Immature natural killer cell (primary cell): Measurements from ENCODE around the gene MMP2. TPM values are rescaled to one million over a fixed set of nuclear protein-coding genes. Genes with fewer than 3 reads are reported as not detected.

ENCODE experiments used
- DNase-seq, 3 donors: peaks; one replicate each; pipeline ENCODE4 v3.0.0; 2022; ENCODE audit warnings: mixed read lengths in 1 of 3
- H3K27ac Mint-ChIP-seq, 6 donors: one replicate each; pipeline ENCODE4 v1.8.0; 2020; ENCODE audit warnings: mixed read lengths in 6 of 6, mild to moderate bottlenecking in 5 of 6, inconsistent platforms in 4 of 6, moderate library complexity in 3 of 6
- H3K27me3 Mint-ChIP-seq, 3 donors: one replicate each; pipeline ENCODE4 v1.8.0; 2020 to 2021; ENCODE audit warnings: low read depth in 3 of 3, mild to moderate bottlenecking in 3 of 3, mixed read lengths in 3 of 3, moderate library complexity in 3 of 3, inconsistent platforms in 1 of 3
- H3K36me3 Mint-ChIP-seq, 3 donors: one replicate each; pipeline ENCODE4 v1.8.0; 2020; ENCODE audit warnings: mixed read lengths in 3 of 3, inconsistent platforms in 2 of 3, mild to moderate bottlenecking in 2 of 3
- H3K4me1 Mint-ChIP-seq, 2 donors: one replicate each; pipeline ENCODE4 v1.8.0; 2020; ENCODE audit warnings: inconsistent platforms in 2 of 2, mild to moderate bottlenecking in 2 of 2, mixed read lengths in 2 of 2, moderate library complexity in 1 of 2
- H3K4me3 Mint-ChIP-seq, 5 donors: one replicate each; pipeline ENCODE4 v1.8.0; 2020; ENCODE audit warnings: mild to moderate bottlenecking in 5 of 5, mixed read lengths in 5 of 5, inconsistent platforms in 3 of 5, moderate library complexity in 3 of 5
- H3K9me3 Mint-ChIP-seq, 6 donors: one replicate each; pipeline ENCODE4 v1.8.0; 2020; ENCODE audit warnings: mild to moderate bottlenecking in 6 of 6, mixed read lengths in 6 of 6, inconsistent platforms in 4 of 6, moderate library complexity in 3 of 6
- polyA plus RNA-seq, 3 donors: library from polyadenylated mRNA; unstranded; fragments of 300-500 nt; fragmentation: Illumina TruSeq; gene quantifications; one replicate each; pipeline ENCODE4 v1.2.3, GENCODE V29; 2021

MMP2 gene
- polyA plus RNA-seq, 3 donors from 2014 or later = not detected

DNA sequence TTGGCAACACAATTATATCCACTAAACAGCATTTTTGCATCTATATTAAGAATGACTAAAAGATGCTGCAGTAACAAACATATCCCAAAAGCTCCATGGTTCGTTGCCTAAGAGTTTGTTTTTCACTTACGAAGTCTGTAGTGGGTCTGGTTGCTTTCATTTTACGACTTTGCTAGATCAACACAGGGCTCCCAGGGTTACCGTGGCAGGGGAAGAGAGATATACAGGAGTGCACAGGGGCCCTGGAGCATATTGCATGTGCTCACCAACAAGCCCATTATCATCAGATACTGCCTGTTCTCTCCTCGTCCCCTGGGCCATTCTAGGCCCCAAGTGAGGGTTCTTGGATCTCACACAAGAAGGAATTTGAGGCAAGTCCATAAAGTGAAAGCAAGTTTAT is 3.1 kb upstream of the MMP2 start:
- Mint-ChIP-seq H3K27ac (no peak overlapping the region), H3K27me3 (peaks cover 4 to 20% (median 5%) of the 10 kb centered on the region in 3 donors), H3K36me3 (no peaks in the 10 kb centered on the region), H3K9me3 (no peaks in the 10 kb centered on the region), H3K4me3 (no peak overlapping the region), H3K4me1 (no peaks in the 10 kb centered on the region)
- no peak for DNase-seq

DNA sequence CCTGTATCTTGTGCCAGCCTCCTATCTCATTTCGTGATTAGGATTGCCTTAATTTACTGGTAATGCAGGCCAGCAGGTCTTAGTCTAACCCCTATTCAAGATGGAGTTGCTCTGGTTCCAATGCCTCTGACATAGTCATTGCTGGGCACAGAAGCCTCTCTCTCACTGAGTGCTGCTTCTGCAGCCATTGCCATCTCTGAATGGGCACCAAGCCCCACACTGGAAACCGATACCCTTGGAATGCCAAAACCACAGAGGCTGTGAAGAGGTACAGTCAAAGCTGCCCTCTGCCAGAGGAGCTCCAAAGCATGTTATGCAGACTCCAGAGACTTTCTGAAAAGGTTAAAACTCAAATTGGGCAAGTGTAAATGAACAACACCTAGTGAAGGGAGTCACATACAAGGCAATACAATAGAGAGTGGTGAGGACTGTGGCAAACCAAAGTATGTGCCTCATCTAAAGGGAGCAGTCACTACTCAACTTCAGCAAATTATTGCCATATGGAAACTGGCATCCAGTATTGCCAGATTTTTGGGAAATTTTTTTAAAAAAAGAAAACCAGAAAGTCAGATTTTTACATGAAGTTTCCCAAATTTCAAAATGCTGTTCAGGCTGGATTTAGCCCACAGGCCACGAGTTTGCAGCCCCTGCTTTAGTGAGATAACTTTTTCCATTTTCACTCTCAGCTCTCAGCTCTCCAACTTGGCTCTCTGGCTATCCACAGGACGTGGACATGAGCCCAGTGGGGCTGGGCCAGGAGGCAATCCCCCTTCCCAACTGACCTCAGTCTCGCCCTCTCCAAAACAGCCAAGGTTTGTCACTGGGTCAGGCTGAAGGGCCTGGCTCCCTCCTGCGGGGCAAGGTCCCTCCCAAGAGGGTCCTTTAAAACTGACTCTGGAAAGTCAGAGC is 2.1 kb upstream of the MMP2 start:
- Mint-ChIP-seq H3K27ac (no peak overlapping the region), H3K4me3 (no peak overlapping the region), H3K27me3 (peaks cover 3 to 17% (median 5%) of the 10 kb centered on the region in 3 donors)

DNA sequence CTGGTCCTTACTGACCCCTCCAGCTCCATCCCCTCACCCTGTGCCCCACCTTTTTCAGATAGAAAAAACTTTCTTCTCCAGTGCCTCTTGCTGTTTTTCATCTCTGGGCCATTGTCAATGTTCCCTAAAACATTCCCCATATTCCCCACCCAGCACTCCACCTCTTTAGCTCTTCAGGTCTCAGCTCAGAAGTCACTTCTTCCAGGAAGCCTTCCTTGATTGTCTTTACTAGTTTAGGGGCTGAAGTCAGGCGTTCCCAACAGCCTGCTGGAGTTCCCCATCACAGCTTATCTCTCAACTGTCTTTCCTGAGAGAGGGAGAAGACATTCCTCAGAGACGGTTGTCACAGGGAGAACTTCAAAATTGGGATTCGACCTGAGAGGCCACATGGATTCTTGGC is 1.3 kb upstream of the MMP2 start:
- no peak overlapping the region for H3K4me3 Mint-ChIP-seq
- no peaks in the 10 kb centered on the region for H3K36me3 Mint-ChIP-seq
- no peaks in the 10 kb centered on the region for H3K9me3 Mint-ChIP-seq
- H3K4me1 Mint-ChIP-seq = no peaks in the 10 kb centered on the region
- no peak overlapping the region for H3K27ac Mint-ChIP-seq
- DNase-seq = no peak
- H3K27me3 Mint-ChIP-seq = peaks cover 3 to 17% (median 5%) of the 10 kb centered on the region in 3 donors

More for the DNA sequence above, 2.1 kb upstream of the MMP2 start:
- no peaks in the 10 kb centered on the region for H3K4me1 Mint-ChIP-seq
- H3K36me3 Mint-ChIP-seq = no peaks in the 10 kb centered on the region
- no peaks in the 10 kb centered on the region for H3K9me3 Mint-ChIP-seq
- no peak for DNase-seq

DNA sequence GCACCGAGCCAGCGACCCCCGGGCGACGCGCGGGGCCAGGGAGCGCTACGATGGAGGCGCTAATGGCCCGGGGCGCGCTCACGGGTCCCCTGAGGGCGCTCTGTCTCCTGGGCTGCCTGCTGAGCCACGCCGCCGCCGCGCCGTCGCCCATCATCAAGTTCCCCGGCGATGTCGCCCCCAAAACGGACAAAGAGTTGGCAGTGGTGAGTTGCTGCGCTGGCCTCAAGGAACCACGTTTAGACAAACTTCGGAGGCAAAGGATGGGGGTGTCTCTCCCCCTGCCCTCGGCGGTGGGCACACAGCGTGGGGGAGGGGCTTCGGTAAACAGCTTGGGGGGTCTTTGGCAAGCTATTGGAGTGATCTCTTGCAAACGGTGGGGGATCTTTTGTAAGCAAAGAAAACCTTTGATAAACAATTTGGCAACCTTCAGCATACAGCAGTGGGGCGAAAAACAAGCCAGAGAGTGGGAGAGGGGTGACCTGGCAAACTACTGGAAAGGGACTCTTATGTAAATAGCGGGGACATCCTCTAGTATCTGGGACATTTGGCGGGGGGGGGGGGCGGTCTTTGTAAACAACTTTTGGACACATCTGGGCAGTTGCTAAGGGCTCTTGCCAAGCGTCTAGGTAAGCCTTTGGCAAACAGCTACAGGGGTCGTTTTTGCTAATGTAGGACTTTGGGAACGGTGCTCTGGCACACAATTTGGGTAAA is 587 bp downstream of the MMP2 start:
- no peaks in the 10 kb centered on the region for H3K9me3 Mint-ChIP-seq
- DNase-seq = no peak
- H3K27ac Mint-ChIP-seq = no peak overlapping the region
- H3K36me3 Mint-ChIP-seq = no peaks in the 10 kb centered on the region
- H3K27me3 Mint-ChIP-seq = peaks cover 5 to 13% (median 7%) of the 10 kb centered on the region in 3 donors
- no peak overlapping the region for H3K4me3 Mint-ChIP-seq
- H3K4me1 Mint-ChIP-seq = no peaks in the 10 kb centered on the region

DNA sequence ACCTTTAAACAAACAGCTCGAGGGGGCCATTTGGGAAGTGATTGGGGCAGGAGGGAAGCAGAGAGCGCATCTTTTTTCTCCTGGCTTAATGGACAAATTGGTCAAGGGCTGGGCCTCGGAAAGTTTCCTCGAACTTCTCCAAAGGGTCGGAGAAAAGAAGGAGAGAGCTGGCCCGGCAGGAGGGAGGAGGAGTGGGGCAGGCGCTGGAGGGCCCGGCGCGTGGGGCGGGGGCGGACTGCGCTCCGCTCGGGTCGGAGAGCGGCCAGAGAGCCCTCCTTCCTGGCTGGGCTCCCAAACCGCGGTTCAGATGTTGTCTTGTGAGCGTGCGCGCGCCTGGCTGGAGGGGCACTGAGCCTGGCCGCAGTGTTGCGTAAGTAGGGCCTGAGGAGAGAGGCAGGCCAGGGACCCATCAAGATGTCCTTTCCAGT is 1.2 kb downstream of the MMP2 start:
- Mint-ChIP-seq H3K4me3 (no peak overlapping the region), H3K36me3 (no peaks in the 10 kb centered on the region), H3K27me3 (peaks cover 7 to 13% (median 7%) of the 10 kb centered on the region in 3 donors), H3K4me1 (no peaks in the 10 kb centered on the region), H3K9me3 (no peaks in the 10 kb centered on the region), H3K27ac (no peak overlapping the region)
- no peak for DNase-seq

DNA sequence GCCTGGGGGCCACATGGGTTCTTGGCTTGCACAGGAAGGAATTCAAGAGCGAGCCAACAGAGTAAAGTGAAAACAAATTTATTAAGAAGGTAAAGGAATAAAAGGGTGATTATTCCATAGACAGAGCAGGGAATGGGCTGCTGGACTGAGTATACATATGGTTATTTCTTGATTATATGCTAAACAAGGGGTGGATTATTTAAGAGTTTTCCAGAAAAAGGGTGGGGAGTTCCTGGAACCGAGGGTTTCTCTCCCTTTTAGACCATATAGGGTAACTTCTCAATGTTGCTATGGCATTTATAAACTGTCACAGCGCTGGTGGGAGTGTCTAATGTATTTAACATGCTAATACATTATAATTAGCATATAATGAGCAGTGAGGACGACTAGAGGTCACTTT is 2.0 kb downstream of the MMP2 start:
- no peaks in the 10 kb centered on the region for H3K36me3 Mint-ChIP-seq
- DNase-seq = no peak
- H3K27ac Mint-ChIP-seq = no peak overlapping the region
- H3K4me1 Mint-ChIP-seq = no peaks in the 10 kb centered on the region
- H3K4me3 Mint-ChIP-seq = no peak overlapping the region
- H3K27me3 Mint-ChIP-seq = peaks cover 7 to 13% (median 7%) of the 10 kb centered on the region in 3 donors
- no peaks in the 10 kb centered on the region for H3K9me3 Mint-ChIP-seq

DNA sequence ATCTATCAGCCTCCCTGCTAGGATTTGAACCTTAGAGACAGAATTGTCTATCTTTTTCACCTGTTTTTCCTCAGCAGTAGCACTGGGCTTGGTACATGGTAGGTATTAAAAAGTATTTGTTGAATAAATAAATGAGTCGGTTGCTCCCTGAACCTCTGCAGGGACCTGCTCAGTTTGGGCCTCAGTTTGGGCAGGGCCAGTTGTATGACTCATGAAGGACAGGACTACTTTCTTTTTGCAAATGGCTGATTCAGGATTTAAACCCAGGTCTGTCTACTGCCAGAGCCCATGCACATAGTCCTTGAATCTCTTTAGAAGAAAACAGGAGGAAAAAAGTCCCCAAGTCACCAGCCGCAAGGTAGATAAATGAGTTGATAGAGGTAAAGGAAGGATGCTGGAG is 3.1 kb downstream of the MMP2 start:
- no peaks in the 10 kb centered on the region for H3K4me1 Mint-ChIP-seq
- no peaks in the 10 kb centered on the region for H3K9me3 Mint-ChIP-seq
- no peak for DNase-seq
- no peaks in the 10 kb centered on the region for H3K36me3 Mint-ChIP-seq
- no peak overlapping the region for H3K27ac Mint-ChIP-seq
- no peak overlapping the region for H3K4me3 Mint-ChIP-seq
- H3K27me3 Mint-ChIP-seq = peaks cover 7 to 13% (median 7%) of the 10 kb centered on the region in 3 donors

DNA sequence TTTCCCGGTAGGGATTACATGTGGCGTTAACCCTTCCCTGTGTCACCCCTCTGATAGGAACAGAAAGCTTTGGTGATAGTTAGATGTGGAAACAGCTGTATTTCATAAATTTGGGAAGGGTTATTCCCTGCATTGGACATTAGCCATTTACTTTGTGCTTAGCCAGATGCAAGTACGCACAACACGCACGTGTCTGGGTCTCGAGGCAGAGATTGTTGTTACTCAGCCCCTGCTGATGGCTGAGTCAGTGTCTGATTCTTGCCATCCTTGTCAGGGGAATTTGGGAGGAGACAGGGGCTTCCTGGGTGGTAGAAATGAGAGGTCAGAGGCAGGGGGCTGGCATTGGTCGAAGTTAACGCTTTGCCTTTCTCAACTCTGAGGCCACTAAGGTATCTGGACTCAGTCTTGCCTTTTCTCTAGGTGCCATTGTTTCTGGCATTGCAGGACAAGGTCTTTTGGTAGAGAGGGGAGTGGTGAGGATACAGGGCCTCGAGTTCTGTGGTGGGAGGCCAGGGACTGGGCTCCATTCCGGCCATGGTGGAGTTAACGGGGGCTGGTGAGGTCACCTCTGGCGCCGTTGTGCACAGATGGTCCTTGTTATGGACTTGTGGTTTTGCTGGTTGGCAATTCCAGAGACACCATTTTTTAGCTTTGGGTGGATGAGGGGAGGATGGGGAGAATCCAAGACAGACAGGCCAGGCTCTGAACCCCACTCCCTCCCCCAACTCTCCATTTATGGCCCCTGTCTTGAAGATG is 8.2 kb downstream of the MMP2 start:
- Mint-ChIP-seq H3K4me3 (no peak overlapping the region), H3K27ac (no peak overlapping the region), H3K9me3 (no peaks in the 10 kb centered on the region), H3K36me3 (no peaks in the 10 kb centered on the region), H3K4me1 (no peaks in the 10 kb centered on the region), H3K27me3 (peaks cover 1 to 4% (median 3%) of the 10 kb centered on the region in 3 donors)
- DNase-seq = no peak

DNA sequence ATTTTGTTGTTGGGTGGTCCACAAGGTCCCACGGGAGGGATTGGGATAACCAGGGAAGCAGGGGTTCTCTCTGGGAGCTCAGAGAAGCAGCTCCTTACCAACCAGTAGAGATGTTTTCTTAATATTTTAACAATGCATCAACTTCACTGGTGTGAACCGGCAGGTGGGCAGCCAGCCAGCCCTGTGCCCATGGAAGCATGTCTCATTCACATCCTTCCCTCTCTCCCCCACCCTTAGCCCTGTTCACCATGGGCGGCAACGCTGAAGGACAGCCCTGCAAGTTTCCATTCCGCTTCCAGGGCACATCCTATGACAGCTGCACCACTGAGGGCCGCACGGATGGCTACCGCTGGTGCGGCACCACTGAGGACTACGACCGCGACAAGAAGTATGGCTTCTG is 9.3 kb downstream of the MMP2 start:
- H3K9me3 Mint-ChIP-seq = no peaks in the 10 kb centered on the region
- DNase-seq = no peak
- H3K27ac Mint-ChIP-seq = no peak overlapping the region
- H3K4me1 Mint-ChIP-seq = no peaks in the 10 kb centered on the region
- no peak overlapping the region for H3K4me3 Mint-ChIP-seq
- H3K27me3 Mint-ChIP-seq = peaks cover 1 to 5% (median 4%) of the 10 kb centered on the region in 3 donors
- H3K36me3 Mint-ChIP-seq = no peaks in the 10 kb centered on the region

DNA sequence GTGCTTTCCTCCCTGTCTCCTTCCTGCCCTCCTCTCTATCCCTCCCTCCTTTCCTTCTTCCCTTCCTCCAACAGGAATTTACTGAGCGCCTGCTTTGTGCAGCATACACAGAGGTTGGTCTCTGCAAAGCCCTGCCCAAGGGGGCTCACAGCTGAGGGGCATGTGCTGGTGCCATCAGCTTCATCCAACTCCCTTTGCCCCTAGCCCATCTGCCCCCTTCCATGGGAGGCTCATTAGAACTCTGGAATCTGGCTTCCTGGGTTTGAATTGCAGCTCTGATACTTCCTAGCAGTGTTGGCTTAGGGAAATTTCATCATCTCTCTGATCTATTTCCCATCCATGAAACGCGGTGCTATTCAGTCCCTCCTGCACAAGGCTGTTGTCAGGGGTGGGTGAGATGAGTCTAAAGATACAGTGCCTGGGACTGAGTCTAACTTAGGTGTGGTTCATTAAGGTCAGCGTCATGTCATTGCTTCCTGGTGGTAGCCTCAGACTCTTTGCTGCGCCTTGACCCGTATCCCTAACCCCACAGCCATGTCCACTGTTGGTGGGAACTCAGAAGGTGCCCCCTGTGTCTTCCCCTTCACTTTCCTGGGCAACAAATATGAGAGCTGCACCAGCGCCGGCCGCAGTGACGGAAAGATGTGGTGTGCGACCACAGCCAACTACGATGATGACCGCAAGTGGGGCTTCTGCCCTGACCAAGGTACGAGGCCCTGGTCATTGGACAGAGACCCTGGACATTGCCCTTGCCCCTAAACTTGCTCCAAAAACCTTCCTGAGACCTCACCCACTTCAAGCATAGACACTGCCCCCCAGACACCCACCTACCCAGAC is 10.3 kb downstream of the MMP2 start:
- Mint-ChIP-seq H3K9me3 (no peaks in the 10 kb centered on the region), H3K27ac (no peak overlapping the region)
- DNase-seq = no peak

DNA sequence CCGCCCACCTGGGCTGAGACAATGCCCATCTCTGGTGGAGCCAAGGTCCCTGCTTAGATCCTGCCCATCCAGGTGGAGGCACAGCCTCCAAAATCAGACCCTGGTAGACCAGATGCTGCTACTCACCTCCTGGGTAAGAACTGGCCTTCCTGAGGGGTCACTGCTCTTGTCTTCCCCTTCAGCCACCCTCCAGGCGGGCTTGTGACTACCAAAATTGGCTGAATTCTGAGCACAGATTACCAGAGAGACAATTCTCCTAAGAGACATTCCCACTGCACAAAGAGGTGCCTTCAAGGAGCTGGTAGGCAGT is 10.9 kb downstream of the MMP2 start:
- H3K27ac Mint-ChIP-seq = no peak overlapping the region
- no peaks in the 10 kb centered on the region for H3K9me3 Mint-ChIP-seq
- H3K4me3 Mint-ChIP-seq = no peak overlapping the region
- no peaks in the 10 kb centered on the region for H3K4me1 Mint-ChIP-seq
- no peak for DNase-seq
- no peaks in the 10 kb centered on the region for H3K36me3 Mint-ChIP-seq
- H3K27me3 Mint-ChIP-seq = peaks cover 0 to 5% (median 0%) of the 10 kb centered on the region in 3 donors

More for the DNA sequence above, 10.3 kb downstream of the MMP2 start:
- Mint-ChIP-seq H3K36me3 (no peaks in the 10 kb centered on the region), H3K27me3 (peaks cover 1 to 5% (median 2%) of the 10 kb centered on the region in 3 donors), H3K4me3 (no peak overlapping the region), H3K4me1 (no peaks in the 10 kb centered on the region)

DNA sequence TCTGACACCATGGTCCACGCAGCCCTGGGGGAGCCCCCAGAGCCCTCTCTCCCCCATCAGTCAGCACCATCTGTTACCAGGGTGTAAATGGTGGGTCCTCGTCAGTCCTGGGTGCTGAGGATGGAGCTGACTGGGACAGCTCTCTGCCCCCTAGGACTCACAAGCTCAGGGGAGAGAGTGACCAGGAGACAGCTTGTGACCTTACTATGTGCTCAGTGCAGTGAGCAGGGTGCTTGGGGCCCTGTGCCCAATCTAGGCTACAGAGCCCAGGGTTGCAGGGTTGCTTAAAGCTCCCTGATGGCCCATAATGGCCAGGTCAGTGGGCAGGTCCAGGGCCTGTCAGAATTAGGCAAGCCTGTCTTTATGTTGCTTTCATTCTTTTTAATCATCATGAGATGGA is 11.3 kb downstream of the MMP2 start:
- H3K36me3 Mint-ChIP-seq = no peaks in the 10 kb centered on the region
- peaks cover 0 to 5% (median 0%) of the 10 kb centered on the region in 3 donors for H3K27me3 Mint-ChIP-seq
- H3K9me3 Mint-ChIP-seq = no peaks in the 10 kb centered on the region
- no peaks in the 10 kb centered on the region for H3K4me1 Mint-ChIP-seq
- no peak for DNase-seq
- no peak overlapping the region for H3K27ac Mint-ChIP-seq
- H3K4me3 Mint-ChIP-seq = no peak overlapping the region

DNA sequence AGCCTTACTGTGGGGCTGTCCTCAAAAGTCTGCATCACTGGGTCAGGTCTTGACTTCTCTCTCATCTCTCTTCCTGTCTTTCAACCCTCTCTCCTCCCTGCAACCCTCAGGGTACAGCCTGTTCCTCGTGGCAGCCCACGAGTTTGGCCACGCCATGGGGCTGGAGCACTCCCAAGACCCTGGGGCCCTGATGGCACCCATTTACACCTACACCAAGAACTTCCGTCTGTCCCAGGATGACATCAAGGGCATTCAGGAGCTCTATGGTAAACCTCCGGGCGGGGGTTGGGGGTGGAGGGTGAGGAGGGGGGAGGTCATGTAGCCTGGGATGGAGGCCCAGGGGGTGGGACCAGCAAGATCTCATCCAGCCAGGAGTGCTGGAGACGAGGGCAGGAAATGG is 12.7 kb downstream of the MMP2 start:
- peaks cover 0 to 5% (median 0%) of the 10 kb centered on the region in 3 donors for H3K27me3 Mint-ChIP-seq
- no peak overlapping the region for H3K4me3 Mint-ChIP-seq
- H3K9me3 Mint-ChIP-seq = no peaks in the 10 kb centered on the region
- H3K27ac Mint-ChIP-seq = no peak overlapping the region
- H3K36me3 Mint-ChIP-seq = no peaks in the 10 kb centered on the region
- H3K4me1 Mint-ChIP-seq = no peaks in the 10 kb centered on the region
- no peak for DNase-seq
